Medulla oblongata (tissue), 1 donor: ENCODE results near the gene C2orf69.
A peak's percentile ranks its signal among the peaks of the same experiment; 100 is the strongest.
"Not testable (repeated sequence)": the region's sequence is repeated elsewhere in the genome, so short reads cannot be mapped to it uniquely, and the experiment has no call there.

ENCODE experiments used
- DNase-seq: peaks from one replicate; pipeline ENCODE4 v3.0.0-alpha.2; 2015; ENCODE audit errors: extremely low spot score

Gene C2orf69, protein sequence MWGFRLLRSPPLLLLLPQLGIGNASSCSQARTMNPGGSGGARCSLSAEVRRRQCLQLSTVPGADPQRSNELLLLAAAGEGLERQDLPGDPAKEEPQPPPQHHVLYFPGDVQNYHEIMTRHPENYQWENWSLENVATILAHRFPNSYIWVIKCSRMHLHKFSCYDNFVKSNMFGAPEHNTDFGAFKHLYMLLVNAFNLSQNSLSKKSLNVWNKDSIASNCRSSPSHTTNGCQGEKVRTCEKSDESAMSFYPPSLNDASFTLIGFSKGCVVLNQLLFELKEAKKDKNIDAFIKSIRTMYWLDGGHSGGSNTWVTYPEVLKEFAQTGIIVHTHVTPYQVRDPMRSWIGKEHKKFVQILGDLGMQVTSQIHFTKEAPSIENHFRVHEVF

DNA sequence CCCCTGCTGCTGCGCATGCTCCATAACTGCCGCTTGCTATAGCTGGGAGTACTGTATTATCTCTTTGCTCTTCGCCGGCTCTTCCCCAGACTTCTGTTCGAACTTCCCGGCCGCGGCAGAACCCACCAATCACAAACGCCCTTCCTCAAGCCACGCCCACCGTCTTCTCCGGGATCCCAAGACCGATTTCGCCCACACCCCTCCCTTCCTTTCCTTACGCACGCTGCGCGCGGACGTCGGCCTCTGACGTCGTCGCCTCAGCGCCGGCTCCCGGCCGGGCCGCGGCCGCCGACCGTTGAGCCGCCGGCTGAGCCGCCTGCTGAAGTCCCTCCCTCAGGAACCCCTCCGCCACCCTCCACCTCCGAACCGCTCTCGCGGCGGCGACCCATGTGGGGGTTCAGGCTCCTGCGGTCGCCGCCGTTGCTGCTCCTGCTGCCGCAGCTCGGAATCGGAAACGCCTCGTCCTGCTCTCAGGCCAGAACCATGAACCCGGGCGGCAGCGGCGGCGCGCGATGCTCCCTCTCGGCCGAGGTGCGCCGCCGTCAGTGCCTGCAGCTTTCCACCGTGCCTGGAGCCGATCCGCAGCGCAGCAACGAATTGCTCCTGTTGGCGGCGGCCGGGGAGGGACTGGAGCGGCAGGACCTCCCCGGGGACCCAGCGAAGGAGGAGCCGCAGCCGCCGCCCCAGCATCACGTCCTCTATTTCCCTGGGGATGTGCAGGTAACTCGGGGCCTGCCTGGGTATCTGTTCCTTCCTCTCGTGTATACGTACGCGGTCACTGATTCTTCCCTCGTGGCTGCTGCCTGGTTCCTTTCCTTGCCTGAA lies at the start of gene C2orf69:
TSS of gene C2orf69 (plus strand) at position 242 of the 825 bp plus-strand sequence. CDS start at position 388, 146 bp downstream.
- peak; percentile 98 for DNase-seq

DNA sequence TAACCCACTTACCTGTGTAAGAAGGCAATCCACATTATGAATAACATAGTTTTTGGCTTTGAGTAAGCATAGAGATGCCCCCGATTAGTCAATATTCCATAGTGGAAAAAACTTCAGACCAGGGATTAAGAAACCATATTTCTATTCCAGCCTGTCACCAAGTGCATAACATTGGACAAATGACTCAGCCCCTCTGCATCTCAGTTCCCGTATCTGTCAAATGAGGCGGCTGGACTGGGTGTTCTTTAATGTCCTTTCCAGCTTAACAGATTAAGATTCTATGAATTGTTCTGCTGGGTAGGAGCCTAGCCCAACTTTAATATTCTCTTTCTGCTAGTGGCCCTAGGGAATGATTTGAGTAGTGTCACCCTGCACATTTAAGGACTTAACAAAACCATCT lies 48.3 kb upstream of the C2orf69 start:
- DNase-seq, result no peak

DNA sequence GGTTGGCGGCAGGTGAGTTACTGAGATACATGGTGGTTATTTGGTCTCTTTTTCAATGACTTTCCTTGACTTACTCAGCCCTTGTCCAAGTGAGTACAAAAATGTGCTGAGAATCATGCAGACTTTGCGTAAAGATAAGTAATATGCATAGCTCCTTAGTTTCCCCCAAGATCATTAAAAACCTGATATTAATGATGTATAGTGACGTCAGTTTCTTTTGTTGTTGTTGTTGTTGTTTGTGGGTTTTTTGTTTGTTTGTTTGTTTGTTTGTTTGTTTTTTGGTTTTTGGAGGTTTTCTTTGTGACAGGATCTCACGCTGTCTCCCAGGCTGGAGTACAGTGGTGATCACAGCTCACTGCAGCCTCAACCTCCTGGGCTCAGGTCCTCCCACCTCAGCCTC lies 45.2 kb upstream of the C2orf69 start:
- no peak for DNase-seq

DNA sequence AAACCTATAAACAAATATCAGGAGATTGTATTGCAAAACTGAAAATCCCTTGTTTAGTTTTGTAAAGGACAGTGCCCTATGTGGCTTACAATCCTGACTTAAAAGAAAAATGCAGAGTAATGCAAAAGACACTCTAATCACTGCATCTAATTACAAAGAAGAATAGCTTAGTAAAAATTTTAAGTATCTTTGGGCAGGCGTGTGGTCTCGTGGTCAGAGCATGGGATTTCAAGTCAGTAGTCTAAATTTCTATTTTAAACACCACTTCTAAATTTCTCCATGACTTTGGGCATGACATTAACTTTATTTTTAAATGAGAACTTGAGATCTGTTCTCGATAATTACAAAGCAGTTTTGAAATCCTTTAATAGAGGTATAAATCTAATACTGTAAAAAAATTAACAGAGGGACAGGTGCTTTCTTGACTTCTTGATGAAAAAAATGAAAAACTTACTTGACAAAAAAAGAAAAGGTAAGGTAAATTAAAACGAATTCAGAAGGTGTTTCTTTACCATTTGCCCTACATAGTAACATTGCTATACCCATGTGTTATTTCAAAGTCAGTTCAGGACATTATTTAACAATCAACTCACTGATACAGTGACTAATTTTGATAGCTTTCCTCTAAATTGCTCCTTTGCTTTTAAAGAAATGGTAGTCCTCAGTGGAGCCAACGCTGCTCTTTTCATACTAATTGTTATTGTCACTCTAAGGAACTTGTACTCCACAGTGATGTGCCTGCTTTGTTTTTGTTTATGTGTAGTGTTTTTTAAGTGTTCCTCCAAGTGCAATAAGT lies 42.5 kb upstream of the C2orf69 start:
- no peak for DNase-seq

DNA sequence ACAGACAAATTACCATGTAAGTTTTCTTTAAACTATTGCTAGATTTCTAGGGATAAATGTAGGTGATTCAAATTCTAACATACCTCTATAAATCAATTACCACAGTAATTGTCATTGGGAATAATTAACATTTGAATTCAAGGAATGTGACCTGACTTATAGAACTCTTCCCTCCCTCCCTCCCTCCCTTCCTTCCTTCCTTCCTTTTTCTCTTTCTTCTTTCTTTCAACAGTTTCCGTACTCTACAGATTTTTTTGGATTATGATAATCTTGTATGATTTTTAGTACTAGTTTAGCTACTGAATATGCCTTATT lies 41.9 kb upstream of the C2orf69 start:
- DNase-seq, result no peak

DNA sequence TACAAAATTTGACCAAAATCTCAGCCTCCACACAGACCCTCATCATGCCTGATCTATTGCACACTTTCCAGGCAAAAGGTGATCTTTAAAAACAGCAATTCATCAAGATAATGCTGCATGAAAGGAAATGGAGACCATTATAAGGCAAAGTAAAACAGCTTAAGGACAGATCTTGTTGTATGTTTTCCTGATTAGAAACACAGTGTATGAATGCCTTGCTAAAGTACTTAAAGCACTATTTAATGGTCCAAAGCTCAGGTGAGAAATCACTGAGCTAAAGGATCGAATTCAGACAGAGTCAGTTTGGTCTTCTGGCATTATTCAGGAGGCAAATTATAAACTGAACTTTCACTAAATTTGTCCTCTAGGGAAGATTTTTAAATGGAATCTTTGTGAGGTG lies 41.4 kb upstream of the C2orf69 start:
- DNase-seq, result no peak

DNA sequence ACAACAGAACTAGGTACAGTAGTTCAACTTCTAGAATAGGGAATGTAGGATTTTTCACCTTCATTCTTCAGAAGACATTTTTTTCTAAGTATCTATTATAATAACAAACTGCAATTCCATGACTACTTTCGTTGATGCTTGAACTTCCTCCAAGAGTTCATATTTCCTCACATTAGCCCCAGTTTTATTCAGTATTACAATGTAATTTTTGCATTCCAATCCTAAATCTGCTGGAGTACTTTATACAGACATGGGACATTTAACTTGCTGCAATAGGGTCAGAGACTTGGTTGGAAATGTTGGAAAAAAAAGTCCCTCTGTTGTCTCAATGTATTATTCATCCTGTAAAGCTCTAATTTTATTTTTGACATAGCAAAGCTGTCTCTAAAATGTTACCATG lies 40.5 kb upstream of the C2orf69 start:
- no peak for DNase-seq

DNA sequence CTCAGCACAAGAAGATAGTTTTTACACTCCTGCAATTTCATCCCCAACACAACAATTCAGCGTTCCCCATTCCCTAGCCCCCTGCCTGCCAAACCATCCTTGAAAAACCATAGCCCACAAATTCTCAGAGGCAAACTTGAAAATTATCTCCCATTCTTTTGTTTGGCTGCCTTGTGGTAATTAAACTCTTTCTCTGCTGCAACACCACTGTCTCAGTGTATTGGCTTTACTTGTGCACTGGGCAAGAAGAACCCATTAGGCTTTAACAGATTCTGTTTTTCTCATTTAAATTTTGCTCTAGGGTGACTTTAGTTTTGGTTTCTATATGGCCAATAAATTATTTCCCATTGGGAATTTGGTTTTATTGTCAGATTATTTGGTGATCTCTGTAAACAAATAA lies 36.9 kb upstream of the C2orf69 start:
- DNase-seq, result no peak

DNA sequence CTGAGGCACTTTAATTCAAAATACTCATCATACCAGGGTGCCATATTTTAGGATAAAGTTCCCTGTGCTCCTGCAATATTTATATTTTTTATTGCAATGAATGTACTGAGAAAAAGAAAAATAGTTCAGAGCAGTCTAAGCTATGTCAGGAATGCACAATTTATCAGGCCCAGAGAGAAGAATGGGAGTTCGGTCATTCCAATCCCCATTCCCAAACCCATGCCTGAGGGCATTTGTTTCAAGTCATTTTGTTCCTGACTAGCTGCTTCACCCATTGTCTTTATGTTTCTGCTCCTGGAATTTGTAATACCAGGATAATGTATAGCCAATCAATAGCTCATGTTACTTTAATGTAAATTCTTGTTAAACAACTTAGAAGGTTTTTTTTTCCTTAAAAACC lies 35.7 kb upstream of the C2orf69 start:
- DNase-seq, result no peak

DNA sequence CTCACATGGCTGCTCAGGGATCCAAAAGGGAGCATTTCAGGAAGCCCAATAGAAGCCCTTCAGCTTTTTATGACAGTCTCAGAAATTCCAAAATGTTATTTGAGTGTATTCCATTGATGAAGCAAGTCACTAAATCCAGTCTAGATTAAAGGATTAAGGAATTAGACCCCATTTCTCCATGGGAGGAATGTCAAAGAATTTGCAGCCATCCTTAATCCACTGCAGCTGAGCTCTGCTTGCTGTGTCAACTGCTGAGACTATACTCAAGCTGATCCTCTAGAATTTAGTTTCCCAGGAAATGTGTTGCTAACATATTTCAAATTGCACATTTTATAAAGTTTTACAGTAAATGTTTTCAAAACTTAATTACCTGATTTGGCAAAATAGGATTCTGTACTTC lies 28.4 kb upstream of the C2orf69 start:
- DNase-seq, result no peak

DNA sequence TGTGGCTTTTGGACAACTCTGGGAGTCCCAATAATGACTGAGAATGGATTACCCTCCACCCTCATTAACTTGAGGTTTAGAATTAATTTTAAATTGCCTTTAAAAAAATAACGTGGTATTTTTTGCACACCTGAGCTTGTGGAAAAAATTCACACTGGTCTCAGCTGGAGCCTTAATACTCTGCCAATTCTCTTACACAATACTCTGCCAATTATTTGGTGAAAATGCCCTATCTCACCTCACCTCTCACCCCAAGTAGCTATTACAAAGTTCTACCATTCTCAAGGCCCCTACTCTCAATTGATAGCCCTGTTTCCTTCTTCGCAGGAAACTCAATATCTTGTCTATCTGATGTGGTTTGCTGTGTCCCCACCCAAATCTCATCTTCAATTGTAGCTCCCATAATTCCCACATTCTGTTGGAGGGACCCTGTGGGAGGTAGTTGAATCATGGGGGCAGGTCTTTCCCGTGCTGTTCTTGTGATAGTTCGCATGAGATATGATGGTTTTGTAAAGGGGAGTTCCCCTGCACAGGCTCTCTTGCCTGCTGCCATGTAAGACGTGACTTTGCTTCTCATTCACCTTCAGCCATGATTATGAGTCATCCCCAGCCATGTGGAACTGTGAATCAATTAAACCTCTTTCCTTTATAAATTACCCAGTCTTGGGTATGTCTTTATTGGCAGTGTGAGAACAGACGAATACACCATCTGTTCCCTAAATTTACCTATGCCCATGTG lies 27.4 kb upstream of the C2orf69 start:
- DNase-seq, result no peak

DNA sequence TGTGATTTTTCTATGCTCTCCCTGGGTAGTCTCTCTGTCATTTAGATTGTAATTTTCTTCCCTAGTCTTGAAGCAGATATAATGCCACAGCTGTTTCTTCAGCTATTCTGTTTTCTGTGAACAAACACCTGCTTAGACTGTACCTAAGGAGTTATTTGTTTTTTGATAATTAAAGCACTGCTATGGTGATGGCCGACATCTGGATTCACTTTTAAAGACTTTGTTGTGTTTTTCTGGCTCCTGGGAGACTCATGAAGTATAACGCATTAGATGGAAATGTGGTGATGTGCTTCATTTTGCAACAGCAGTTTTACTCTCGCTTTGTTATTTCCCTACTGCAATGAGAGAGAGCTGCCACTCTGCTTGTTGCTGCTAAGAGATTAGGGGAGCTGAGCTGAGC lies 15.7 kb upstream of the C2orf69 start:
- DNase-seq, result no peak

DNA sequence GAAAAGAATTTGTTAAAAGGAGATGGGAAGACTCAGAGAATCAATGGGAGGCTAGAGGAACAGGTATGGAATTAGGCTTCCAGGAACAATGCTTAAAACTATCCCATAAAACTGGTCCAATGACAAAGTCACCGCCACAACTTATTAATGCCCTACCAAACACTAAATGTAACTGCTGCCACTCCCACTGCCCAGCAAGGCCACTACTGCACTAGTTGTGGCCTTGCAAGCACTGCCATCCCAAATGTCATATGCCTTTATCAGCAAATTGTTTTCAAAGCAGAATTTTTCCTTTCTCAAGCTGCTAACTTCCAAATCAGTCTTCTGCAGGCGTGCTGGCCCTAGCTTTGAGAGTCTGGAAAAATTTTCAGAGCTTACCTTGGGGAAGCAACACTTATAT lies 14.5 kb upstream of the C2orf69 start:
- no peak for DNase-seq

DNA sequence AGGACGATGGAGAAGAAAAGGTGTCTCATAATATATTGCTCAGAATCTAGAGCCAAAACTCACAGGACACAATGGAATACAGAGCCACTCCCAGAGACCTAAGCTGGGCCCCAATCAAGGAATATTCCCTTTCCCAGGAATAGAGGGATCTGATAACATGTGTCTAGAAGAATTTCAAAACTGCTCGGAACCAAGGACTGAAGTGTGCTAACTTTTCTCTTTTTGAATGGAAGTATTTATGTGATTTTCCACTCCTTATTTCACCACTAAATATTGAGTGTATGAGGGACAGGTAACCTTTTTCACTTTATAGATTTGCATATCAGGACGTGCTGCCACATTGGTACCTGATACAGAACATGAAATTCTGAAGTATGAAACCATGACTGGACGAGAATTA lies 9.2 kb upstream of the C2orf69 start:
- no peak for DNase-seq

DNA sequence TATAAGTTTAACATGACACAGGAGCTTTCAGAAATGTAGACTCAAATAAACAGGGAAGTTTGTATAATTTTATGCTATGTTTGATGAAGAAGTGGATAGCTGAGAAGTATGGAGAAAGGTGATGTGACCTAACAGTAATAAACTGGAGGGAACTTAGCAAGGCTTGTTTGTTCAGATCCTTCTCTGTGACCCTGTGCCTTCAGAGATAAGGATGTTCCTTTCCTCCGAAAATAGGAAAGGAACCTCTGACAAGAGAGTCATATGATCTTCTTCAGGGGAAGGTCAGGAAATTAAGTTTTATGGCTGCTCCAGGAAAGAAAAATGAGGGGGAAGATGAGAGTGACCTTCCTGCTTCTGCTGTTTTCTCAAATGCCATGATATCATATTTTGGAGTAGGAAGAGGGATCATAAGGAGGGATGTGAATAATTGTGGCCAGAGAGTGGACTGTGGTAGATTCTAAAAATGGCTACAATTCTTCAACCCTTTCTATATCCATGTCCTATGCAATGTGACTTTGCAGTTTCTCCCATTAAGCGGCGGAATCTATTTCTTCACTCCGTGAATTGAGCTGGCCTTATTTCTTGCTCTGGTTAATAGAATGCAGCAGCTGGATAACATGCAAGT lies 8.5 kb upstream of the C2orf69 start:
- no peak for DNase-seq

DNA sequence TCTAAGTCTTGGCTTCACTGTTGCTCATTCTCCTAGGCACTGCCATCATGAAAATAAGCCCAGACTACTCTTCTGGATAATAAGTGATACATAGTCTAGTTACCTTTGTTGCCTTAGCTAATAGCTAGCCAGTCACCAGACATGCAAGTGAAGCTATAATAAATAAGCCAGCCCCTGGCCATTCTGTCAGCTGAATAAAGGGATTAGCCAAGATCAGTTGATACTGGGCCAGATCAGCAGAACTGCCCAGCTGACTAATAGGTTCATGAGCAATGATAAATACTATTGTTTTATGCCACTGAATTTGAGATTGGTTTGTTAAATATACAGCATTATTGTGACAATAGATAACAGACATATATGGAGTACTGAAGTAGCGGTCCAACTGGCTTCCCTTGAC lies 8.0 kb upstream of the C2orf69 start:
- no peak for DNase-seq

DNA sequence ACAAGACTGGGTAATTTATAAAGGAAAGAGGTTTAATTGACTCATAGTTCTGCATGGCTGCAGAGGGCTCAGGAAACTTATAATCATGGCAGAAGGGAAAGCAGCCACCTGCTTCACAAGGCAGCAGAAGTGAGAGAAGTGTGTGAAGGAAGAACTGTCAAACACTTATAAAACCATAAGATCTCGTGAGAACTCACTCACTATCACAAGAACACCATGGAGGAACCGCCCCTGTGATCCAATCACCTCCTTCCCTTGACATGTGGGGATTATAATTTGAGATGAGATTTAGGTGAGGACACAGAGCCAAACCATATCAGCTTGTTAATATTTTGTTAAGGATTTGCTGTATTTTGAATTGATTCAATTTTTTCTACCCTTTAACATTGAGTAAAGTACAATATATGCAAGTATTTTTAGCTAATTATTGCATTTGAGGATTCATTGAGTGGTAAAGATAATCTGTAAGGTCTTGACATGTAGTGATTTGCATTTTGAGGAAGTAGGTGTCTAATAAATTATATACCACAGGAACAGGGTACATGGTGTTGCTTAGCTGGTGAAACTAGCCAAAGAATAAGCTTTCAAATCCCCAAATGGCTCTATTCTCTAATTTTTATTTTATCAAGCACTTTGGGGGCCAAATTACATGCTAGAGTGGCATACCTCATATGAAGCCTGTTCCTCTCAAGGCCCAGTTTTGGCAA lies 3.9 kb upstream of the C2orf69 start:
- DNase-seq, result no peak

DNA sequence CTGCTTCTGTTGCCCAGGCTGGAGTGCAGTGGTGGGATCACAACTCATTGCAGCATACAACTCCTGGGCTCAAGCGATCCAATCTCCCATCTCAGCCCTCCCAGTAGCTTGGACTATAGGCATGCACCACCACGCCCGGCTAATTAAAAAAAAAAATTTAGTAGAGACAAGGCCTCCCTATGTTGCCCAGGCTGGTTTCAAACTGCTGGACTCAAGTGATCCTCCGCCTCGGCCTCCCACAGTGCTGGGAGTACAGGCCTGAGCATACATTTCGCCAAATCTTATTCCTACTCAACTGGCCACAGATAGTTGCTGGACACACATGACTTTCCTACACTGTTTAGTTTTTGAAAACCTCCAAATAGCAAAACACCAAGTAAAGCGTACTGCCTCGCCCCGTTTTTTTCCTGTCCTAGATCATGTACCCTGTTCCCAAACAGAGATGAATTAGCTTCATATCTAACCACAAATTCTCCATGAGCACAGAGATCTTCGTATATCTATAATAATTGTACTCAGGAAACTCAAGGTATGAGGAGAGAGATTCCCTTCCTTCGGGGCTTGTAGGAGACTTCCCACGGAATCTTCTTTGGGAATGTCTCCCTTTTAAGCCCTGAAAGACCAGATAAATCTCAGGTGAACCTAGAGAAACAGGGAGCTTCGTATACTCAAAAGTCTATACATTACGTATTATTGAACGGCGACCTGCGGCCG lies 598 bp upstream of the C2orf69 start:
- DNase-seq, result no peak

DNA sequence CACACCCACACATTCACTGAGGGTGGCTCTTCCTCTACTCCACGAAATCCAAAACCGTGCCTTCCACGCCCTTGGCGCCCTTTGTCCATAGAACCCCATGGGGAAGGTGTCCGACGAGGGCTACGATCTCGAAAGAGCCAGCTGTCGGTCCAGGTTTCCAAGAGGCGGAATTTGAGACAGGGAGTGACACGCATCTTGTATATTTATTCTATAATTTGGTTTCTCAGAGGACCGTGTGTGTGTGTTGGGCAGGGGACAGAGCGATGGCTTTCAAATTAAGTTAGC lies 726 bp downstream of the C2orf69 start:
- peak; percentile 56 for DNase-seq

DNA sequence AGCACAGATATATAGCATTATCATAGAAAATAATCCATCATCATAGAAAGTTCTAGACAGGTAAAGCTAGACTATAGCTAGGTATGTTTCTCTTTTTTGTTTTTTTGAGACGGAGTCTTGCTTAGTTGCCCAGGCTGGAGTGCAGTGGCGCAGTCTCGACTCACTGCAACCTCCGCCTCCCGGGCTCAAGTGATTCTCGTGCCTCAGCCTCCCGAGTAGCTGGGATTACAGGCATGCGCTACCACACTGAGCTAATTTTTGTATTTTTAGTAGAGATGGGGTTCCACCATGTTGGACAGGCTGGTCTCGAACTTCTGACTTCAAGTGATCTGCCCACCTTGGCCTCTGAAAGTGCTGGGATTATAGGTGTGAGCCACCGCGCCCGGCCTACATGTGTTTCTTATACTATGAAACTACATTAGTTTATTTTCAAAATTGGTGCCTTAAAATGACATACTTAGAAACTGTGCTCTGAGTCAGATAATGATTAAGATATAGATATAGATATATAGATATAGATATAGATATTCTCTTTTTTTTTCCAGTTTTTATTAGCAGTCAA lies 1.5 kb downstream of the C2orf69 start:
- not testable (repeated sequence) for DNase-seq
